Esophagus muscularis mucosa (tissue), 4 donors: ENCODE results near the gene GEMIN5.

ENCODE experiments used
- EP300 ChIP-seq: sonication (generic); formaldehyde crosslinking; IDR thresholded peaks from one replicate; pipeline ENCODE4 v1.6.1; 2017; ENCODE audit warnings: antibody characterized with exemption
- POLR2A ChIP-seq: fragments of 450-650 bp; IDR thresholded peaks from one replicate; pipeline ENCODE4 v1.6.1; 2017; ENCODE audit warnings: antibody characterized with exemption, moderate library complexity, mild to moderate bottlenecking, low read depth
- POLR2AphosphoS5 ChIP-seq, 2 donors: sonication (generic); formaldehyde crosslinking; IDR thresholded peaks; one replicate each; pipeline ENCODE4 v1.6.1; 2017; ENCODE audit warnings: antibody characterized with exemption in 2 of 2
- TF ChIP-seq, protein P1 (sequence below), 3 experiments: fragments of 200-600 bp in 2 of 3; fragments of 450-650 bp in 1 of 3; sonication (generic) in 2 of 3; IDR thresholded peaks; one replicate each; pipeline ENCODE4 v1.5.1; 2017 to 2019; ENCODE audit warnings: antibody characterized with exemption in 3 of 3, mild to moderate bottlenecking in 2 of 3, moderate library complexity in 1 of 3

DNA sequence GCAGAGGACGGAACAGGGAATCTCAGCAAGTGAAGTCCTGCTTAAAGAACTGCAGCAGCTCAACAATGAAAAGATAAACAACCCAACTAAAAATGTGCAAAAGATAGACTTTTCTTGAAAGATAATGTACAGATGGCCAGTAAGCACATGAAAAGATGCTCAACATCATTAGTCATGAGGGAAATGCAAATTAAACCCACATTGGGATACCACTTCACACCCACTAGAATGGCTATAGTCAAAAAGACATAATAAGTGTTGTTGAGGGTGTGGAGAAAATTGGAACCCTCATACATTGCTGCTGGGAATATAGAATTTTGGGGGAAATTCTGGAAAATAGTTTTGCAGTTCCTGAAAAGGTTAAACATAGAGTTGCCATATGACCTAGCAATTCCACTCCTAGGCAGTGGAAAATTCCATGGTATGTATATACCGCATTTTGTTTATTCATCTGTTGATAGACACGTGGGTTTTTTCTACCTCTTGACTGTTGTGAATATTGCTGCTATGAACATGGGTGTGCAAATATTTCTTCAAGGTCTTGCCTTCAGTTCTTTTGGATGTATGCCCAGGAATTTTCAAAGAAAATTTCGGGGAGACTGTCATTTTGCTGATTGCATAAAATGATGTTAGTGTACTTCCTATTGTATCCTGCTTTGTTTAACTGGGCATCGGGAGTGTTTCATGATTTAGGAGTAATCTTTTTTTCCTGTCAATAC lies 72.4 kb downstream of the GEMIN5 start:
- TF ChIP-seq, protein P1, sequence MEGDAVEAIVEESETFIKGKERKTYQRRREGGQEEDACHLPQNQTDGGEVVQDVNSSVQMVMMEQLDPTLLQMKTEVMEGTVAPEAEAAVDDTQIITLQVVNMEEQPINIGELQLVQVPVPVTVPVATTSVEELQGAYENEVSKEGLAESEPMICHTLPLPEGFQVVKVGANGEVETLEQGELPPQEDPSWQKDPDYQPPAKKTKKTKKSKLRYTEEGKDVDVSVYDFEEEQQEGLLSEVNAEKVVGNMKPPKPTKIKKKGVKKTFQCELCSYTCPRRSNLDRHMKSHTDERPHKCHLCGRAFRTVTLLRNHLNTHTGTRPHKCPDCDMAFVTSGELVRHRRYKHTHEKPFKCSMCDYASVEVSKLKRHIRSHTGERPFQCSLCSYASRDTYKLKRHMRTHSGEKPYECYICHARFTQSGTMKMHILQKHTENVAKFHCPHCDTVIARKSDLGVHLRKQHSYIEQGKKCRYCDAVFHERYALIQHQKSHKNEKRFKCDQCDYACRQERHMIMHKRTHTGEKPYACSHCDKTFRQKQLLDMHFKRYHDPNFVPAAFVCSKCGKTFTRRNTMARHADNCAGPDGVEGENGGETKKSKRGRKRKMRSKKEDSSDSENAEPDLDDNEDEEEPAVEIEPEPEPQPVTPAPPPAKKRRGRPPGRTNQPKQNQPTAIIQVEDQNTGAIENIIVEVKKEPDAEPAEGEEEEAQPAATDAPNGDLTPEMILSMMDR (IDR thresholded peaks at IDR 0.05) = no peak
- TF ChIP-seq POLR2A = no peak
- no peak for TF ChIP-seq POLR2AphosphoS5 (IDR thresholded peaks at IDR 0.05)
- no peak for TF ChIP-seq EP300
